ELF-1 (cell line): Measurements from ENCODE around the gene EVC2.

Experiments used
- DNase-seq: peaks from one replicate; pipeline ENCODE4 v3.0.0-alpha.2; 2016; ENCODE audit warnings: low read depth, low spot score

EVC2 gene

DNA sequence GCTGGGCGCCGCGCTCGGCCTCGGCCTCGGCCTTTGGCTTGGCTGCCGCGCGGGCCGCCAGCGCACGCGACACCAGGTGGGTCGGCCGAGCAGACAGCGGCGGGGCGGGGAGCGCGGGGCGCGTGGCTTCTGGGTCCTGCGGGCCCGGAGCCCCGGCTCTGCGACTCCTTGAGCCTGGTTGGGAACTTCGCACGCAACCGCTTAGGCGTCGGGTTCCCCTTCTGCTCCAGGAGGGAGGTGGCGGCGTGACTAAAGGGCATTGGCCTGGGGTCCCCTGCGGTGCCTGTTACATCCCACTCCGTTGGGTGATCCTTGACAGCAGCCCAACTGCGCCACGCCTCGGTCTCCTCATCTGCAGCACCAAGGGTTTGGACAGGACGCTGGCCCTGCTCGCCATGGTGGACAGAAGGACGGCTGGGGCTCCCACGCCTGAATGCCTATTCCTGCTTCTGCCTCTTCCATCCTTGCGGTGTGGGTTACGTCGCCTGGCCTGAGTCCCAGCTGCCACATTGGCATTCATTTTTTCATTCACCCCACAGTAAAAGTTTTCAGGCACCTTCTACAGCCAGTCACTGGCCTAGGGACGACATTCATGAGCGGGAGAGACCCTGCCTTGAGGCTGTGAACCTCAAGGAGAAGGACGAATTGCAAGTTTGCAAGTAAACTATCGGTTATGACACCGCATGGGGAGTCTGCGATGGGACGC lies 3.3 kb upstream of the EVC2 start:
- peak; percentile 49 for DNase-seq

DNA sequence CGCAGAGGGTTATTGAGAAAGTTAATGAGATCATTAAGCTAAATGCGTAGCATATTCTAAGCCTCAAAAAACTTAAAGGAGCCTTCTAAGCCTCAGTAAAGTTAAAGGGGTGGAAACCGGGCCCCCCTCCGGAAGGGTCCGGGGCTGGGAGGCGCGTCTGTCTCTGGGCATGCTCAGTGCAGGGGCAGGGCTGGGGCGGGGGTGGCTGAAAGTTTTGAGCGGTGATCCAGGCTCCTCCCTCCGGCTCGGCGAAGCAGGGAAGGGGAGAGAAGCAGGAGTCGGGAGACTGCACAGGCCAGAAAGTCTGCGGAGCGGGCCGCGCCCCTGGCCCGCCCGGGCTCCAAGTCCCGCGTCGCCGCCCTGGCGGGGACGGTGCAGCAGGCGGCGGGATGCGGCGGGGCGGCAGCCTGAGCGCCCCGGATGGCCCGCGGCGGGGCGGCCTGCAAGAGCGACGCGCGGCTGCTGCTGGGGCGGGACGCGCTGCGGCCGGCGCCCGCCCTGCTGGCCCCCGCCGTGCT lies 2.7 kb upstream of the EVC2 start, which contains the start of gene EVC:
Gene EVC, plus strand, starts transcription at position 241 of the 518 bp plus-strand sequence. Its CDS starts 180 bp downstream, at position 421.
- DNase-seq: peak; percentile 78

DNA sequence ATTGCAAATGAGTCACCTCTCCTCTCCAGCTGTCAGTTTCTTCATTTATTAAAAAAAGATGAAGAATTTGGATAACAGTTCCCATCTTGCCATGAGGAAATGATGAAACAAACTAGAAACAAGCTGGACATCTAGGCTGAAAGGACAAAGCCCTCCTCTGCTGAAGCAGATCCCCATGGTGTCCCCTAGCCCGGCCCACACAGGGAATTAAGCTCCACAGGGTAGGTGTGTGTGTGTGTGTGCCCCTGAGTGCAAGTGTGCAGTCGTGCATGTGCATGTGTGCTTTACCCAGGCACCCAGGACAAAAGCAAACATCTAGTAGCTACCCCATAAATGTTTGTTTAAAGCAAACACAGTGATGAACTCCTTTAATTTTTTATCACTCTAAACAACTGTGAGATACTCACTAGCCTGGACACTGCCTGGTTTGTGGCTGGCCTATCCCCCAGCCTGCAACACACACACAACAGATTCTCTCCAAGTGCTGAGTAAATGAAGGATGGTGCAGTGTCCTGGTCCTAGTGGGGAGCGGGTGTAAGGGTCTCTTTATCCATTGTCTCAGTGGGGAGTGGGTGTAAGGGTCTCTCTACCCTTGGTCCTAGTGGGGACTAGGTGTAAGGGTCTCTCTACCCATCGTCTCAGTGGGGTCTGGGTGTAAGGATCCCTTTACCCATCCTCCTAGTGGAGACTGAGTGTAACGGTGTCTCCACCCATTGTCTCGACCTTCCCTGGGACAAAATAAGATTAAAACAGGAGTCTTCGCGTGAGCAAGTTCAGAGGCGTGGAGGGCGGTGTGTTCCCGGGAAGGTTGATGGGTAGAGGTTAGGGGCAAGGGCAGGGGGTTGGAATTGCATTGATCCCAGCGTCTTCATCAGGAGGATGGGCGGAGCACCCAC lies 2.0 kb upstream of the EVC2 start:
- DNase-seq: peak; percentile 34

DNA sequence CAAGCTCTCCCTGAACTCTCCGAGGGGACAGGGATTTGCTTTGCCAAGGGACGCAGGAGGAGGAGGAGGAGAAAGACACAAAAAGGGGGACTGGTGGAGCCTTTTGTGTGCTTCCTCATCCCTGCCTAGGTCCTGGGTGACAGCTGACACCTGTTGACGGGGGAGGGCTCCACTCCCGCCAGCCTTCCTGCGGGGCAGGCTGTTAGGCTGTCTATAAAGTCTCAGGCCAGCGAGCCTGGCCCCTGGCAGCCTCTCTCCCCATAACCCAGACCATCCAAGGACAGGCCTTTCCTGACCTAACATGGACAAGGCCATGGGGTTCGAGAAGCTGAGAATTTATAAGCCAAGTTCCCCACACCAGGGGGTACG lies 832 bp upstream of the EVC2 start:
- DNase-seq: peak; percentile 18

DNA sequence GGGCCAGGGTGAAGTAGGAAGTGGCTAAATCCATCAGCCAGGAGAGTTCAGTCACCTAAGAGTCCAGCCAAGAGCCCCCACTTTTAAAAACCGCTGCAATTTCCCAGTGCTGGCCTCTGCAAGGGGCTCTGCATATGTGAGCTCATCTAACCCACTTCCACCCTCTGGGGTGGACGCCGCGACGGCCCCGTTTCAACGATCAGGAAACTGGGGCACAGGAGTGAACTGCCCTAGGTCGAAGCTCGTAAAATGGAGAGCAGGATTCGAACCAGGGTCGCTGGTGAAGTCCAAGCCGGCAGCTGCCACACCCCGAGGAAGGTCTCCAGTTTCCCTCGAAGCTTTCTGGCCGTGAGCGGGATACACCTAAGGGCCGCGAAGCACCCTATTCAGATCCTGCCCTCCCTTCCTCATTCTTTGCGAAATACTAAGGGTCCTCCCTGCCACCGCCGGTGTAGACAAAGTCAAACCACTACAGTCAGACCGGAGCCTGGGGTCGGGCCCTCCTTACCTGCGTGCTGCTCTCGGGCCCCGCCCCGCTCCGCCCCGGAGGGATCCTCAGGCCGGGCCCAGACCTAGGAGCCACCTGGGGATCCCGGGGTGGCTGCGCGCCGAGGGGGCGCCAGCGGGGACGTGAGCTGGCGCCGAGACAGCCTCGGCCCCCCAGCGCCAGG lies 446 bp downstream of the EVC2 start:
- peak; percentile 51 for DNase-seq

DNA sequence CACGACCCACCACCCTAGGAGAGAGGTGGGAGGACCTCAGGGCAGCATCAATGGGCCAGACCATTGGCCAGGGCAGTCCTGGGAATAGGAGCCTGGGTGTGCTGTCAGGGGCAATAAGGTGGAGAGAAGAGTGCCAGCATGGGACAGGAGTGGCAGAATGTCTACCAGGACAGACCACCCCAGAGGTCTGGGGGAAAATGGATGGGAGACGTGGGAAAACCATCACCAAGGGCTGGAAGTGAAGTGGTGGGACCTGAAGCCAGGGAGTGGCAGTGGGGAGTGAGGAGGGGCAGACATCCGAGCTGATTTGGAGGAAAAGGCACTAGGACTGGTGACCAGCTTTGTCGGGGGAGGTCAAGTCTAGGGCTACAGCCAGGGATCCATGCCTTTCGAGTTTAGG lies 993 bp downstream of the EVC2 start:
- no peak for DNase-seq

DNA sequence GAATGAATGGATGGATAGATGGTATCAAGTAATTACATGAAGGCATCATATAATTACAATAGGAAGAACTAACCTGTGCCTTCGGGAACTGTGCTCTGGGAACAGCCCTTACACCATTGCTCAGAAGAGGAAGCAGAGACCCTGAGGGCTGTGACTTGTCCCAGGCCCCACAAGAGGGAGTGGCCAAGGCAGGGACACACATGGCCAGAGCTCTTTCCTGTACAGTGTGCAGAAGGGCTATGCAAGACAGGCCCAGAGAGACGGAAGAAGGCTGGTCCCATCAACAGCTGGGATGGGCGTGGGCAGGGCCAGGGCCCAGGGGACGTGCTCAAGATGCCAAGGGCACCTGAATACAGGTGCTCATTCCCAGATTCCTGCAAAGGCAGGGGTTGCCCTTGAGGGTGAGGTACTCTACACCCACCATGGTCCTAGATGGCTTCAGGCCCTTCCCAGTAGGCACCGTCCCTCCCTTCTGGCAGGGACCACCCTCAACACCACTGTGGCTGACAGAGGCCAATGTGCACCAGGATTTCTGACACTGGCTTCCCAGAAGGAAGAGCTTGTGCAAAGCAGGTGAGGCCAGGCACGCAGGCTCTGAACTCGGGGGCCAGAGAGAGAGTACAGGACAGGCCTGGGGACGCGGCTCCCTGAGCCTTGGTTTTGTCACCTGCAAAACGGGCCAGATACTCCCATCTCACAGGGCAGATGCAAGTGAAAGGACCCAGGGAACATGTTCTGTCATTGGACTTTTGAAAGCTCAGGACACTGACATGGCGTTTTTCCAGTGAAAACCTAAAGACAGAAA lies 1.7 kb downstream of the EVC2 start:
- no peak for DNase-seq

DNA sequence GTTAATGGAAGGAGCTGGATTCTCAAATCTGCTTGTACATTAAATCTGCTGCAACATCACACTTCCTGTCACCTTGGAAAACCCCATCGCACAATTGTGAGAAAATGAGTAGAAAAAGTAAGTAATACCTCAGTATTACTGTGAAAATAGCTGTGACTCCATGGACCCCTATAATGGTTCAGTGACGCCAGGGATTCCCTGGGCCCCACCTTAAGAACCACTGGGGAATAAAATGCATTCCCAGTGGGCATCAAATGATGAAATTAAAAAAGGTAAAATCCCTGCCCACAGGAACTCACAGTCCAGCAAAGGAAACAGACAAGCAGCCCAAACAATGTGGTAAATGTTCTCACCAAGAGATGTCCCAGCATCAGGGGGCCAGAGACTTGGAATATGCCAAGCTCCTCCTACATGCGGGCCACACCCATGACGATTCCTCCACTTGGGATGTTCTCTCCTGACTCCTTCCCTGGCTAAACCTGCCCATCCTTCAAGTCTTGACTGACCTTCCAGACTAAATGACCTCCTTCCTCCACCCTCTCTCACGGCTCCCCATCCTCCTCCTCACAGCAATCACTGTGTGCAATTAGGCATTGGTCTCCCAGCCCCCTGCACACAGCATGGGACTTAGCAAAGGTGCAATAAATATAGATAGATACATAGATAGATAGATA lies 2.6 kb downstream of the EVC2 start:
- DNase-seq: no peak

DNA sequence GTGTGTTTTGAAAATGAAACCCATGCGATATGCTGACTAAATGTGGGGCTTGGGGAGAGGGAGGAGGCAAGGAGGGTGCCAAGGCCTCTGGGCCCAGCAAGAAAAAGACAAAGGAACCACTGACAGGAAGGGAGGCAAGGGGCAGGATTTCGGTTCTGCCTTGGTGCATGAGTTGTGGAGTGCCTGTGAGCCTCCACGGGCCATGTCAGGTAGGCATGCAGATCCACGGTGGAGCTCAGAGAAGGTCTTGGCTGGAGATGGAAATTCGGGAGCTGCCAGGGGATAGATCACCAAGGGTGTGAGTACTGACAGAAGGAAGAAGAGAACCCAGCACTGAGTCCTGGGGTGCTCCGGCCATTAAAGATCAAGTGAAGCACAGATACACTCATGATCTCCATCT lies 4.1 kb downstream of the EVC2 start:
- DNase-seq: no peak

DNA sequence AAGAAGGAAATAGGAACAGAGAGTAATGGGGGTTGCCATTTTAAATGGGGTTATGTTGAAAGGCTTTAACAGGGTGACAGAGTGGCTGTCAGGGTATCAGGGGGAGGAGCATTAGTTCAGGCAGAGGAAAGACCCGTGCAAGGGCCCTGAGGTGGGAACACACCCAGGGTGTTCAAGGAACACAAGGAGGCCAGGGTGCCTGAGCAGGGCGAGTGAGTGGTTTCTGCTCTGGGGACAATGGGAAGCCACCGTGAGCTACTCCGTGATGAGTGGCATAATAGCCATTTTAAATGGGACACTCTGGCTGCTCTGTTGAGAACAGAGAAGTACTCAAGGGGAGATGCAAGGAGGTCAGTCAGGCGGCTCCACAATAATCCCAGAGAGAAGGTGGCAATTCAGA lies 4.5 kb downstream of the EVC2 start:
- DNase-seq: no peak

DNA sequence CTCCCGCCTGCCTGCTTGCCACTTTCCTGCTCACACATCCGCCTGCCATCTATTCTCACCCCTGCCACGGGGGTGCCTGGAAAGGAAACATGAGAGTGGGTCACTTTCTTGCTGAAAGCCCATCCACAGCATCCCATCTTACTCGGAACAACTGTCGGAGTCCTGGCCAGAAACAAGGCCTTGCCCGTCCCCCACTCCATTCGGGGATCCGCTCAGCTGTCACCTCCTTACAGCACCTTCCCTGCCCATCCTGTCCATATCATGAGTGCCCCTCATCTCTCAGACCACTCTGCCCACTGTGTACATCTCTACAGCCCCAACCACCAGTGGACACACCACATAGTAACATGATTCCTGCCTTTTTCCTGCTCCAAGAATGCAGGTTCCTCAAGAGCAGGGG lies 6.4 kb downstream of the EVC2 start:
- DNase-seq: no peak

DNA sequence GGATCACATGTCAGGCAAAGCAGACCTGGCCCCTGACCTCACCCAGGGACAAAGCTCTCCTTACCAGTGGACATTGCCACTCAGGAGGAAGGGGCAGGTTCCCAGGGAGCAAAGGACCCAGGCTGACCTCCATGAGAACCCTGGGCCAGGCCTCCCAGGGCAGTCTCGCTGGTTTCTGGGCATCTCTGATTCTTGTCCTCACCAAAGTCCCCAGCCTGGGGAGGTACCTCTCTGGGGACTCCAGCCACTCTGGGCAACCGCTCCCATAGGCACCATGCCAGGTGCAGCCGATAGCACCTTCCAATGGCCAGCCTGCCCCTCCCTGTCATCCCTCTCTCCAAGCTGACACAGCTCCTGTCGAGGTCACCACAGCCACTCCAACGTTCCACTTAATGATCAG lies 7.9 kb downstream of the EVC2 start:
- DNase-seq: no peak

DNA sequence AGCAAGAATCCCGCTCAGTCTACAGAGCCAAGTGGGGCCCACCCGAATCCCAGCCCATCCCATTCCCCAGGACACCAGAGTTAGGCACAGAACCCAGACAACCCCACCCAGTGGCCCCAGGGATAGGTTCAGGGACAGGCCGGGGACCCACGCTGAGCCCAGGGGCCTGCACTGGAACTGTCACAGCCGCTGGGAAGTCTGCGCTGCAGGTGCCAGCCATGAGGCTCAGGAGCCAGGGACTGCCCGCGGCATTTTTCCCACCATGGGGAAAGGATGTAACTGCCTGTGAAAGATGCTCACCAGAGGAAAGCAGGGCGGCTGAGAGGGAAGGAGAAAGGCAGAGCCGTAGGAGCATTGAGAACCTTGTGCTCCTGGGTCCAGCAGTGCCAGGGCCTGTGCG lies 12.0 kb downstream of the EVC2 start:
- DNase-seq: no peak

DNA sequence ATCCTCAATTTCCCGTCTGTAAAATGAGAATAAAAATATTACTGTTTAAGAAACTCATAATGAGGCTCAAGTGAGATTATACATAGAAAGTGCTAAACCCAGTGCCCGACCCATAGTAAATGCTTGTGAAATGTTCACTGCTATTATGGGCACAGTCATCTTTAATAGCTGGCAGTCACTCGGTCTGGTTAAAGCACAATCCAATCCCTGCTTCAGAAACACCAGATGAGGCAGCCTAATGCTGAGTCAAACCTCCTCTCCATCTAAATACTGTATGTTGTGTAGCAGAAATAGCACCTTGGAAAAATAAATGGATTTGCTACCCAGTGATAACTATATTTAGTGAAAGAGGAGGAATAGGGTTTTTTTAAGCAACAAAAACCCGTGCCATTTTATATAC lies 14.5 kb downstream of the EVC2 start:
- DNase-seq: no peak

DNA sequence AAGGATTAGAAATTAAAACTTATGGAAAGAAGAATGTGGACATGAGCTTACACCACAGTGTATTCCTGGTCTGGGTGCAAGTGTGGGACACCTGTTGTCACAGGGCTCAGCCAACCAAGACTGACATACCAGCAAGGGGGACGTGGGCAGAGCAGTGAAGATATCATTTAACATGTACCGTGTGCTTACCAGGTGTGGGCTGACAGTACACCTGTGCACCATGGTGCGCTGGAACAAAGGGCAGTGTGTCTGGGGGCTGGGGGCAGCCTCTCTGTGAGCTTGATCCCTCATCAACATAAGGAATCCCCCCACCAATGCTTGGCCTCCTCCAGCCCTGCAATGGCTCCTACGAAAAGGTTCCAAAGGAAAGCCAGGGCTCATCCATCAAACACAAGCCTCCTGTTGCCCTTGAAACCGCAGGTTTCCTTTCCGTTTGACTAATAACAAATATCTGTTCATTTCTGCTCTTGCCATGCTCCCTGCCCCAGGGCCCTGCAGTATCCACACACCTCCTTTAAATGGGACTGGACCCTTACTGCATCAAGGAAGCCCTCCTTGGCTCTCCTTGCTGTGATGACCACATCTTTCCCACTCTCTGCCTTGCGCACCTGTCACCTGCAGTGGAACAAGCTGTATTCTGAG lies 16.7 kb downstream of the EVC2 start:
- no peak for DNase-seq

DNA sequence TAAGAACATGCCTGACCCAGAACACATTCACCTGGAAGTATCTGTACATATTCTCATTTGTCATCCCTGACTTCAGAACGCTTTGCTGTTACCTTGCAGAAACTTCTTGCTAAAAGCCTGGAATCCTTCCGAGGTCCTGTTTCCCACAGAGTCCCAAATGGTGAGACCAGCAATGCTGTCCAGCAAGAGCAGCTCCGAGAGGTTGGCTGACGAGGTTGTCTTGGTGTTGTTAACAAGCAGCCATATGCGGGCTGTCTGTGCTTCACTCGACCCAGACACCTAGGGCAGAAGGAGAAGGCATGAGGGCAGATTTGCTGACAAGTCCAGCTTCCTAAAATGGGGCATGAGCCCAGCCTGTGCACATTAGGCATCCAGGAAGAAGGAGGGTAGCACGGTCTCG lies 19.3 kb downstream of the EVC2 start:
- no peak for DNase-seq

DNA sequence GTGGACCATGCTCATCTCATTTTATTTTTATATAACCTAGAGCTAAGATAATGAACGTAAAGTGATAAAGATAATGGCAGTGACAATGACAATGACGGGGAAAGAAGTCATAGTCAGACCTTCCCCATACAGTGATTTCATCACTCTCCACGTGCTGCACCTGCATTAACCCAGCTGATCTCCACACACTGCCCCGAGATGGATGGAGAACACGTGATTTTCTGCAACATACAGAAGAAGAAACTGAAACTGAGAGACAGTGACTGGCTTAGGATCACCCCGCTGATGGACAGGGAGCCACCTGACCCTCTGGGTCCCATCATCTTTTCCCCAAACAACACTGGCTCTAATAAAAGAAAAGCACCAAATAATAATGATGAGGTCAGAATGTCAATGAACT lies 22.0 kb downstream of the EVC2 start:
- no peak for DNase-seq

DNA sequence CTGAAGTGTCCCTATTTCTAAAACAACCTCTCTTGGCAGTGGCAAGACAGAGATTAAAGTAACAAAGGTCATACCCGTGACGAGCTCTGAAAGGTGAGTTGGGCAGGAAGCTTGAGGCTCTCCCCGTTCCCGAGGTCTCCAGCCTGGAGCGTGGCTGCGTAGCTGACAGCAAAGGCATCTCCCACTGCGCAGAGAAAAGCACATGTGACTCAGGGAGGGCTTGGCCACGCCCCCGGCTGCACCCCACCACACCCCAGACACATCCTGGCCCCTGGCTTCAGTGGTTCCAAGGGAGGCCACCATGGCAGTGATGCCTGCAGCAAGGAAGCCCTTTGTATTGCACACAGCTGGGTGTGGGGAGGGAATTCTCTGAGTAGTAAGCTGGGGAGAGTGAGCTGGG lies 23.1 kb downstream of the EVC2 start:
- DNase-seq: no peak

DNA sequence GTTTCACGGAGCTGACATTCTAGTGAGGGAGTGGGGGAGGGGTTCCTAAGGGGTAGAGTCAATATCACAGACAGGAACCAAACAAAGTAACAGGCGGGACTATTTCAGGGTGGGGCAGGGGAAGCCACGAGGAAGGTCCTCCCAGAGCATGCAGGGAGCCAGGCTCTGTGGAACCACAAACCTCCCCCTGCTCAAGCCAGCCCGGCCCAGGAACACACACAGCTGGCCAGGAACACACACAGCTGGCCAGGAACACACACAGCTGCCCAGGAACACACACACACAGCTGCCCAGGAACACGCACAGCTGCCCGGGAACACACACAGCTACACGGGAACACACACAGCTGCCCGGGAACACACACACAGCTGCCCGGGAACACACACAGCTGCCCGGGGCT lies 24.8 kb downstream of the EVC2 start:
- DNase-seq: no peak

DNA sequence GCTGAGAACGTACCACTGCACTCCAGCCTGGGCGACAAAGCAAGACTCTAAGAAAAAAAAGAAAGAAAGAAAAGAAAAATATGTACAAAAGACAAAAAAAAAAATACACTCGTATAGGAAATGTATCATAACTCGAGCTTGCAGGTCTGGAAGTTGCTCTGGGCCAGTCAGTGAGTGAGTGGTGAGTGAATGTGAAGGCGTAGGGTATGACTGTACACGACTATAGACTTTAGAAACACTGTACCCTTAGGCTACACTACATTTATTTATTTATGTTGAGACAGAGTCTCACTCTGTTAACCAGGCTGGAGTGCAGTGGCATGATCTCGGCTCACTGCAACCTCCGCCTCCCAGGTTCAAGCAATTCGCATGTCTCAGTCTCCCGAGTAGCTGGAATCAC lies 29.4 kb downstream of the EVC2 start:
- no peak for DNase-seq
